ENCODE results near the gene BANF1. TPM values are rescaled to one million over a fixed set of nuclear protein-coding genes. Genes with fewer than 3 reads are reported as not detected.
A peak's percentile ranks its signal among the peaks of the same experiment; 100 is the strongest.

The BANF1 gene
- total and polyA plus RNA-seq, 2 of the 13 experiments (the other 11 are each of a cell fraction or from before 2014, with no cell fraction given): 40.5 to 86.5 TPM

DNA sequence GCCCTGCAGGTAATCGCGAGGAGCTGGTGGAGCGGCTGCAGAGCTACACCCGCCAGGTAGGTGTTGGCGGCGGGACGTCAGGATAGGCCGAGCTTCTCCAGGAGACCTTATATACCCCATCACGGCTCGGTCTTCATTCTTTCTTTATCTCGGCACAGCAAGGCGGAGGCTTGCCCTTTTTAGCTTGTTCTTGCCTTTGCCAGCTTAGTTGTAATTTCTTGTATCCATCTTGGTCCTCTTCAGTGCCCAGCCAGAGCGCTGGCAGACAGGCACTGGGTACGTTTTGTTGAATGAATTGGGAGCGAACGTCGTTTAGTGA lies 50.3 kb downstream of the BANF1 start:
- peaks cover 15 to 27% of the 10 kb centered on the region in 2 experiments for H3K36me3 ChIP-seq (replicated peaks in 1 of 2; ENCODE audit: control insufficient read depth in 1 of 2, insufficient read depth in 2 of 2, low read length in 2 of 2)
- peaks cover 0 to 17% of the 10 kb centered on the region in 2 experiments; a peak in 3 of 5 replicates for H3K27me3 ChIP-seq (ENCODE audit: control insufficient read depth in 1 of 2, insufficient read depth in 2 of 2, low read length in 2 of 2)
- peak overlapping the region; percentile 95 for H3K4me2 ChIP-seq (ENCODE audit: low read depth, low read length)
- BruUV-seq (replicated peaks): no TSS peak
- H3K79me2 ChIP-seq (ENCODE audit: insufficient read depth, low read length): peaks cover 24% of the 10 kb centered on the region
- no peak overlapping the region for H2AFZ ChIP-seq (ENCODE audit: low read length)
- peak overlapping the region; percentile 79 for H3K27ac ChIP-seq (ENCODE audit: extremely low read length, insufficient read depth, low read length)
- POLR2A ChIA-PET: interaction anchor here (0.7 to 4.8 kb wide), 21 partner anchors 8 to 437 kb away, joined by 3 to 40 read pairs (median 5); partner anchors contain the start of genes BANF1, CCDC85B, CFL1 and EIF1AD
- intact Hi-C loops (cut with micrococcal nuclease; ENCODE audit: unreplicated experiment): loop anchor here (1.0 kb wide), 1 partner anchor 50 kb away; the partner anchor contains the start of genes BANF1 and EIF1AD
- WGBS (ENCODE audit: low lambda C conversion rate): 0% methylated on average over 11 of the region's 17 CpGs
- no peak for FAIRE-seq
- H3K9ac ChIP-seq (ENCODE audit: insufficient read depth, low read depth, low read length): peak overlapping the region; percentile 94
- H3K4me3 ChIP-seq (replicated peaks in 1 of 3; ENCODE audit: insufficient read depth in 1 of 3, low read depth in 2 of 3, low read length in 3 of 3): peak overlapping the region; percentile 83 to 93 (median 93)
- peaks cover 40% of the 10 kb centered on the region for H3K4me1 ChIP-seq (ENCODE audit: insufficient read depth, low read length)
- H3K9me3 ChIP-seq (ENCODE audit: low read length): no peaks in the 10 kb centered on the region
- CTCF ChIA-PET (ENCODE audit: low intra/inter-chr PET ratio, low total read pairs): no interaction called here
- no peak for ATAC-seq
- no peaks in the 10 kb centered on the region for H4K20me1 ChIP-seq (ENCODE audit: insufficient read depth, low read length)
- in situ Hi-C loops (cut with HindIII; ENCODE audit: extremely low pct_ligation_motif_present, low pct_unique_long_range_greater_than_20kb): no loop called here
- no peak for DNase-seq (ENCODE audit: low spot score)
- TF ChIP-seq, protein P1, sequence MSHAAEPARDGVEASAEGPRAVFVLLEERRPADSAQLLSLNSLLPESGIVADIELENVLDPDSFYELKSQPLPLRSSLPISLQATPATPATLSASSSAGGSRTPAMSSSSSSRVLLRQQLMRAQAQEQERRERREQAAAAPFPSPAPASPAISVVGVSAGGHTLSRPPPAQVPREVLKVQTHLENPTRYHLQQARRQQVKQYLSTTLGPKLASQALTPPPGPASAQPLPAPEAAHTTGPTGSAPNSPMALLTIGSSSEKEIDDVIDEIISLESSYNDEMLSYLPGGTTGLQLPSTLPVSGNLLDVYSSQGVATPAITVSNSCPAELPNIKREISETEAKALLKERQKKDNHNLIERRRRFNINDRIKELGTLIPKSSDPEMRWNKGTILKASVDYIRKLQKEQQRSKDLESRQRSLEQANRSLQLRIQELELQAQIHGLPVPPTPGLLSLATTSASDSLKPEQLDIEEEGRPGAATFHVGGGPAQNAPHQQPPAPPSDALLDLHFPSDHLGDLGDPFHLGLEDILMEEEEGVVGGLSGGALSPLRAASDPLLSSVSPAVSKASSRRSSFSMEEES (CRISPR knock-in tag; IDR thresholded peaks at IDR 0.05): no peak
- TF ChIP-seq, protein P2, sequence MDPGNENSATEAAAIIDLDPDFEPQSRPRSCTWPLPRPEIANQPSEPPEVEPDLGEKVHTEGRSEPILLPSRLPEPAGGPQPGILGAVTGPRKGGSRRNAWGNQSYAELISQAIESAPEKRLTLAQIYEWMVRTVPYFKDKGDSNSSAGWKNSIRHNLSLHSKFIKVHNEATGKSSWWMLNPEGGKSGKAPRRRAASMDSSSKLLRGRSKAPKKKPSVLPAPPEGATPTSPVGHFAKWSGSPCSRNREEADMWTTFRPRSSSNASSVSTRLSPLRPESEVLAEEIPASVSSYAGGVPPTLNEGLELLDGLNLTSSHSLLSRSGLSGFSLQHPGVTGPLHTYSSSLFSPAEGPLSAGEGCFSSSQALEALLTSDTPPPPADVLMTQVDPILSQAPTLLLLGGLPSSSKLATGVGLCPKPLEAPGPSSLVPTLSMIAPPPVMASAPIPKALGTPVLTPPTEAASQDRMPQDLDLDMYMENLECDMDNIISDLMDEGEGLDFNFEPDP (CRISPR knock-in tag; conservative IDR thresholded peaks at IDR 0.05): 0 out of 2 replicates have a peak, but pooled peaks have one; percentile 81
- 0 out of 2 replicates have a peak, but pooled peaks have one; percentile 0 for TF ChIP-seq ZSCAN25 (CRISPR knock-in tag; IDR thresholded peaks at IDR 0.05)
- TF ChIP-seq ZNF292 (CRISPR knock-in tag; IDR thresholded peaks at IDR 0.05; ENCODE audit: borderline replicate concordance, low read depth): no peak
- TF ChIP-seq RNF2 (conservative IDR thresholded peaks at IDR 0.05; ENCODE audit: low read depth): 0 out of 2 replicates have a peak, but pooled peaks have one; percentile 2
- peak; percentile 57 for TF ChIP-seq KDM5A (IDR thresholded peaks at IDR 0.05; ENCODE audit: borderline replicate concordance, low read length)
- 0 out of 2 replicates have a peak, but pooled peaks have one; percentile 0 for TF ChIP-seq RAD21 (CRISPR knock-in tag; IDR thresholded peaks at IDR 0.05)
- TF ChIP-seq ZNF138 (CRISPR knock-in tag; IDR thresholded peaks at IDR 0.05; ENCODE audit: low read depth): 0 out of 2 replicates have a peak, but pooled peaks have one; percentile 15
- 0 out of 2 replicates have a peak, but pooled peaks have one; percentile 5 for TF ChIP-seq NCOA1 (CRISPR knock-in tag; IDR thresholded peaks at IDR 0.05)
- peak; percentile 9 for TF ChIP-seq ZNF781 (CRISPR knock-in tag; IDR thresholded peaks at IDR 0.05; ENCODE audit: borderline replicate concordance, not compliant biosample characterization)
- TF ChIP-seq POLR2A (IDR thresholded peaks at IDR 0.05; ENCODE audit: insufficient read depth in 1 of 2, low read depth in 2 of 2, low read length in 2 of 2): peak in 1 of 2 experiments; percentile 79; a peak in 3 of 4 replicates
- TF ChIP-seq, protein P3, sequence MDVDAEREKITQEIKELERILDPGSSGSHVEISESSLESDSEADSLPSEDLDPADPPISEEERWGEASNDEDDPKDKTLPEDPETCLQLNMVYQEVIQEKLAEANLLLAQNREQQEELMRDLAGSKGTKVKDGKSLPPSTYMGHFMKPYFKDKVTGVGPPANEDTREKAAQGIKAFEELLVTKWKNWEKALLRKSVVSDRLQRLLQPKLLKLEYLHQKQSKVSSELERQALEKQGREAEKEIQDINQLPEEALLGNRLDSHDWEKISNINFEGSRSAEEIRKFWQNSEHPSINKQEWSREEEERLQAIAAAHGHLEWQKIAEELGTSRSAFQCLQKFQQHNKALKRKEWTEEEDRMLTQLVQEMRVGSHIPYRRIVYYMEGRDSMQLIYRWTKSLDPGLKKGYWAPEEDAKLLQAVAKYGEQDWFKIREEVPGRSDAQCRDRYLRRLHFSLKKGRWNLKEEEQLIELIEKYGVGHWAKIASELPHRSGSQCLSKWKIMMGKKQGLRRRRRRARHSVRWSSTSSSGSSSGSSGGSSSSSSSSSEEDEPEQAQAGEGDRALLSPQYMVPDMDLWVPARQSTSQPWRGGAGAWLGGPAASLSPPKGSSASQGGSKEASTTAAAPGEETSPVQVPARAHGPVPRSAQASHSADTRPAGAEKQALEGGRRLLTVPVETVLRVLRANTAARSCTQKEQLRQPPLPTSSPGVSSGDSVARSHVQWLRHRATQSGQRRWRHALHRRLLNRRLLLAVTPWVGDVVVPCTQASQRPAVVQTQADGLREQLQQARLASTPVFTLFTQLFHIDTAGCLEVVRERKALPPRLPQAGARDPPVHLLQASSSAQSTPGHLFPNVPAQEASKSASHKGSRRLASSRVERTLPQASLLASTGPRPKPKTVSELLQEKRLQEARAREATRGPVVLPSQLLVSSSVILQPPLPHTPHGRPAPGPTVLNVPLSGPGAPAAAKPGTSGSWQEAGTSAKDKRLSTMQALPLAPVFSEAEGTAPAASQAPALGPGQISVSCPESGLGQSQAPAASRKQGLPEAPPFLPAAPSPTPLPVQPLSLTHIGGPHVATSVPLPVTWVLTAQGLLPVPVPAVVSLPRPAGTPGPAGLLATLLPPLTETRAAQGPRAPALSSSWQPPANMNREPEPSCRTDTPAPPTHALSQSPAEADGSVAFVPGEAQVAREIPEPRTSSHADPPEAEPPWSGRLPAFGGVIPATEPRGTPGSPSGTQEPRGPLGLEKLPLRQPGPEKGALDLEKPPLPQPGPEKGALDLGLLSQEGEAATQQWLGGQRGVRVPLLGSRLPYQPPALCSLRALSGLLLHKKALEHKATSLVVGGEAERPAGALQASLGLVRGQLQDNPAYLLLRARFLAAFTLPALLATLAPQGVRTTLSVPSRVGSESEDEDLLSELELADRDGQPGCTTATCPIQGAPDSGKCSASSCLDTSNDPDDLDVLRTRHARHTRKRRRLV (CRISPR knock-in tag; IDR thresholded peaks at IDR 0.05): peak; percentile 10; the same call in 1 of the 2 replicates
- TF ChIP-seq ZNF879 (CRISPR knock-in tag; IDR thresholded peaks at IDR 0.05): no peak
- TF ChIP-seq, protein P4, sequence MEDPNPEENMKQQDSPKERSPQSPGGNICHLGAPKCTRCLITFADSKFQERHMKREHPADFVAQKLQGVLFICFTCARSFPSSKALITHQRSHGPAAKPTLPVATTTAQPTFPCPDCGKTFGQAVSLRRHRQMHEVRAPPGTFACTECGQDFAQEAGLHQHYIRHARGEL (CRISPR knock-in tag; IDR thresholded peaks at IDR 0.05): 0 out of 2 replicates have a peak, but pooled peaks have one; percentile 68
- 0 out of 2 replicates have a peak, but pooled peaks have one; percentile 1 for TF ChIP-seq RXRA (CRISPR knock-in tag; IDR thresholded peaks at IDR 0.05)
- TF ChIP-seq ZNF607 (CRISPR knock-in tag; IDR thresholded peaks at IDR 0.05; ENCODE audit: borderline replicate concordance): 0 out of 2 replicates have a peak, but pooled peaks have one; percentile 10
- no peak for TF ChIP-seq ZFAT (CRISPR knock-in tag; conservative IDR thresholded peaks at IDR 0.05)

All from HepG2 (cell line).